Effector memory CD4-positive, alpha-beta T cell (primary cell): Measurements from ENCODE around the gene MBD3L5.
"Not testable (repeated sequence)": the region's sequence is repeated elsewhere in the genome, so short reads cannot be mapped to it uniquely, and the experiment has no call there.

ENCODE experiments used
- DNase-seq, 3 donors: peaks; one replicate each; pipeline ENCODE4 v3.0.0-alpha.2; 2020
- H3K27ac ChIP-seq: 2 replicates; pipeline ENCODE4 v1.7.0; 2013; ENCODE audit warnings: mild to moderate bottlenecking, low read length, moderate library complexity; ENCODE audit not compliant: insufficient read depth, poor library complexity, severe bottlenecking
- H3K27me3 ChIP-seq: replicated peaks from 2 replicates; pipeline ENCODE4 v1.7.0; 2013; ENCODE audit warnings: mild to moderate bottlenecking, low read length; ENCODE audit not compliant: insufficient read depth, control insufficient read depth, poor library complexity, severe bottlenecking
- H3K36me3 ChIP-seq: 2 replicates; pipeline ENCODE4 v1.7.0; 2013; ENCODE audit warnings: mild to moderate bottlenecking, low read length, moderate library complexity; ENCODE audit not compliant: control insufficient read depth, insufficient read depth
- H3K4me1 ChIP-seq: 2 replicates; pipeline ENCODE4 v1.7.0; 2013; ENCODE audit warnings: low read length, mild to moderate bottlenecking; ENCODE audit not compliant: control insufficient read depth, insufficient read depth, poor library complexity, severe bottlenecking
- H3K4me3 ChIP-seq: 2 replicates; pipeline ENCODE4 v1.7.0; 2013; ENCODE audit warnings: low read length, low read depth, mild to moderate bottlenecking; ENCODE audit not compliant: insufficient read depth, poor library complexity, severe bottlenecking
- H3K9me3 ChIP-seq: 2 replicates; pipeline ENCODE4 v1.7.0; 2013; ENCODE audit warnings: mild to moderate bottlenecking, low read length, moderate library complexity; ENCODE audit not compliant: control insufficient read depth

The MBD3L5 gene

GRCh38 chr19:7067122-7067521 is 36.7 kb downstream of the MBD3L5 start:
- not testable (repeated sequence) for H3K27me3 ChIP-seq, H3K27ac ChIP-seq, H3K4me3 ChIP-seq, DNase-seq, H3K9me3 ChIP-seq, H3K4me1 ChIP-seq, H3K36me3 ChIP-seq

DNA sequence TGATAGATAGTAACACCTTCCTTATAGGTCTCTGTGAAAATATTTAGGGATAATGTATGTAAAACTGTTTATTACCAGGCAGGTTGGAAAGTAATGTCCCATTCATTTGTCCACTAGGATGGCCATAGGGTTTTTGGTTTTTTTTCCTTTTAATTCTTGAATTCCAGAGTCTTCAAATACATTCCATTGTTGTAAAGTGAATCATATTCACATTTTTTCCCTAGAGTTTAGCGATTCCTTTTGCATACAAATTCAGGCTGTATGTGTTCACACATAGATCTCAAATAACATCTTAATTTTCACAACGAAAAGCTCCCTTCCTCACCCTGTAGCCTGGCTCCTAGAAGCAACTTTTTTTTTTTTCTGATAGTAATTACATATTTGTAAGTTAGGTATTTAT is 37.3 kb downstream of the MBD3L5 start:
- H3K27me3 ChIP-seq, result no peaks in the 10 kb centered on the region
- H3K4me3 ChIP-seq, result no peak overlapping the region
- no peak for DNase-seq
- peaks cover 9% of the 10 kb centered on the region for H3K4me1 ChIP-seq
- no peaks in the 10 kb centered on the region for H3K9me3 ChIP-seq
- no peak overlapping the region for H3K27ac ChIP-seq
- peaks cover 12% of the 10 kb centered on the region for H3K36me3 ChIP-seq

DNA sequence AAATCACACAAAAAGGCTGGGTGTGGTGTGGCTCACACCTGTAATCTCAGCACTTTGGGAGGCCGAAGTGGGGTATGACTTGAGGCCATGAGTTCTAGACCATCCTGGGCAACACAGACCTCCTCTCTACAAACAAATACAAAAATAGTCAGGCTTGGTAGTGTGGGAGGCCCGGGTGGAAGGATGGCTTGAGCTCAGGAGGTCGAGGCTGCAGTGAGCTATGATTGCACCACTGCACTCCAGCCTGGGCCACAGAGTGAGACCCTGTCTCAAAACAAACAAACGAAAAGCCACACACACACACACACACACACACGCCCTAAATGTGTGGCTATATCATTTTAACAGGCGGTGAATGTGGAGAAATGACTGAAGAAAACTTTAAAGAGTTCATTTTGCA is 38.2 kb downstream of the MBD3L5 start:
- H3K4me3 ChIP-seq, result no peak overlapping the region
- H3K9me3 ChIP-seq, result no peaks in the 10 kb centered on the region

DNA sequence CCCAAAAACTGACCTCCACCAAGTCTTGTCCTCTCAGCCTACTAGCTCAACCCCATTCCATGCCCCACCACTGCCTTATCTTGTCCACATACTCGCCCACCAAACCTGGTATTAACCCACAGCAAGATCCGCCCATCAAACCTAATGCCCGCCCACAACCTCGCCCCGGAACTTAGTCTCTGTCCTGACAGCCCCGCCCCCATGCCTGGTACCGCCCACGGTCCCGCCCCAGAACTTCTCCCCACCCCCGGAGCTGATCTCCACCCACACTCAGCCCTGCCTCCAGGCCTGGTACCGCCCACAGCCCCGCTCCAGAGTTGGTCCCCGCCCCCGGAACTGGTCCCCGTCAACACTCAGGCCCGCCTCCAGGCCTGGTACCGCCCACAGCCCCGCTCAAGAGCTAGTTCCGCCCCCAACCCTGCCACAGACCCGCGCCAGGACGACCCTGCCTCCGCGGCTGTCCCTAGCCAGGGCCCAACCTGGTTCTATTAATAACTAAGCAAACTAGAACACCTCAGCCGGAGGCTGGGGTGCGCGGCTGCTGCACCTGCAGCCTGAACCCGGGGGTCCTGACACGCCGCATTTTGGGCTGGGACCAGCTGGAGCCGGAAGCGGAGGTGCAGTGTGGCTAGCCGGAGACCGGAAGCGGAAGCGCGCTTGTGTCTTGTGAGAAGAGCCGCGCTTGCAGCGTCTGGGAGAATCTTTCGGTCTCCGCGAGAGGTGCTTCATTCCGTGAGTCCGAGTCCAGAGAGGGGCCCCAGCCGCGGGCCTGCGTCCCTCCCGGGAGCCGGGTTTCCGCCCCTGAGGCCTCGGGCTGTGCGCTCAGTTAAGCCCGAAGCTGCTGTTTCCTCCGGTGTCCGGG is 38.9 kb downstream of the MBD3L5 start, which contains the start of gene ZNF557:
ZNF557 (plus strand) TSS at position 662 of the 862 bp plus-strand sequence. CDS start 5,372 bp downstream, outside the sequence.
- DNase-seq, result peak; percentile 97 to 99 (median 98)
- Histone ChIP-seq H3K27ac (peak within 1 kb of the TSS; percentile 90), H3K9me3 (no peaks in the 10 kb centered on the region), H3K36me3 (peaks cover 27% of the 10 kb centered on the region), H3K27me3 (no peaks in the 10 kb centered on the region), H3K4me3 (peak within 1 kb of the TSS; percentile 97), H3K4me1 (peaks cover 9% of the 10 kb centered on the region)

More for the DNA sequence above, 38.2 kb downstream of the MBD3L5 start:
- H3K36me3 ChIP-seq, result peaks cover 20% of the 10 kb centered on the region
- H3K4me1 ChIP-seq, result peaks cover 9% of the 10 kb centered on the region
- no peaks in the 10 kb centered on the region for H3K27me3 ChIP-seq
- no peak for DNase-seq
- peak overlapping the region; percentile 90 for H3K27ac ChIP-seq

DNA sequence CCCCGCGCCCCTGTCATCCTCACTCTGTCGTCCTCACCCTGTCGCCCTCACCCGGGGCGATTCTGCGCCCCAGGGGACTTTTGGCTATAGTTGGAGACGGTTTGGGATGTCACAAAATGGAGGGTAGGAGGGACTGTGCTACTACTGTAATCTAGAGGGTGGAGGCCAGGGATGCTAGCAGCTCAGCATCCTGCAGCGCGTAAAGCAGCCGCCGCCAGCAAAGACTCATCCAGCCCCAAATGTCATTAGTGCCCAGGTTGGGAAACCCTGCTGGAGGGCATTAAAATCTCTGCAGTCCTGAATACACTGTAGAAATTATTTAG is 39.5 kb downstream of the MBD3L5 start:
- DNase-seq, result no peak
- Histone ChIP-seq H3K4me1 (peaks cover 9% of the 10 kb centered on the region), H3K27me3 (no peaks in the 10 kb centered on the region), H3K9me3 (no peaks in the 10 kb centered on the region), H3K36me3 (peaks cover 33% of the 10 kb centered on the region), H3K4me3 (peak overlapping the region; percentile 97), H3K27ac (peak overlapping the region; percentile 90)

DNA sequence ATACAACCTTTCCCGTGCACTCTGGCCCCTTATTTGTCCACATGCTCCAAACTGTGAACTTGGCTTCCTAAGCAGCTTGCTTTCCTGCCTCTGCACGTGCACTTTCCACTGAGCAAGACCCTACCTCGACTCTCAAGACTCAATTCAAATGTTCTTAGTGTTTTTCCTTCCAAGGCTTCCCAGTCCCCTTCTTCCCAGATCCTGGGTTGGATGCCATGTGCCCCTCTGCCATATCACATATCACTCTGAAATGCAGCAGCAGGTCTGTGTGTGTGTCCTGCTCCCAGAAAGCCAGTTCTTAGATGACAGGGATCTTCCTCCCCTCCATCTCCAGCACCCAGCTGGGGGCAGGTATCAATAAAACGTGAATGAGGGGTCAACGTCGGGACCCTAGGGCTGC is 42.2 kb downstream of the MBD3L5 start:
- H3K36me3 ChIP-seq, result peaks cover 59% of the 10 kb centered on the region
- no peaks in the 10 kb centered on the region for H3K9me3 ChIP-seq
- peaks cover 9% of the 10 kb centered on the region for H3K4me1 ChIP-seq
- no peaks in the 10 kb centered on the region for H3K27me3 ChIP-seq
- DNase-seq, result no peak
- no peak overlapping the region for H3K4me3 ChIP-seq
- H3K27ac ChIP-seq, result no peak overlapping the region

GRCh38 chr19:7074705-7075282 is 44.4 kb downstream of the MBD3L5 start:
- H3K36me3 ChIP-seq, result peaks cover 82% of the 10 kb centered on the region
- H3K27me3 ChIP-seq, result no peaks in the 10 kb centered on the region
- H3K4me3 ChIP-seq, result no peak overlapping the region
- peaks cover 7% of the 10 kb centered on the region for H3K4me1 ChIP-seq
- H3K9me3 ChIP-seq, result peaks cover 5% of the 10 kb centered on the region
- H3K27ac ChIP-seq, result no peak overlapping the region
- no peak for DNase-seq

GRCh38 chr19:7076151-7076550 is 45.8 kb downstream of the MBD3L5 start:
- no peak overlapping the region for H3K27ac ChIP-seq
- peaks cover 94% of the 10 kb centered on the region for H3K36me3 ChIP-seq
- H3K27me3 ChIP-seq, result no peaks in the 10 kb centered on the region
- H3K9me3 ChIP-seq, result peaks cover 18% of the 10 kb centered on the region
- no peak for DNase-seq
- no peak overlapping the region for H3K4me3 ChIP-seq
- H3K4me1 ChIP-seq, result no peaks in the 10 kb centered on the region

- Histone ChIP-seq H3K36me3 (peaks cover 100% of the 10 kb centered on the region), H3K4me3 (no peak overlapping the region), H3K27me3 (no peaks in the 10 kb centered on the region), H3K4me1 (no peaks in the 10 kb centered on the region), H3K27ac (no peak overlapping the region), H3K9me3 (peaks cover 37% of the 10 kb centered on the region)
- no peak for DNase-seq
These were observed 47.6 kb downstream of the MBD3L5 start for GRCh38 chr19:7078008-7078407.
